NCI-H526 (cell line): ENCODE results near the gene SPDYE1.
"Not testable (repeated sequence)": the region's sequence is repeated elsewhere in the genome, so short reads cannot be mapped to it uniquely, and the experiment has no call there.

ENCODE experiments used
- DNase-seq, 2 experiments: peaks; one replicate each; lab custom pipeline; 2025; lab: John Stamatoyannopoulos, UW

The SPDYE1 gene, protein sequence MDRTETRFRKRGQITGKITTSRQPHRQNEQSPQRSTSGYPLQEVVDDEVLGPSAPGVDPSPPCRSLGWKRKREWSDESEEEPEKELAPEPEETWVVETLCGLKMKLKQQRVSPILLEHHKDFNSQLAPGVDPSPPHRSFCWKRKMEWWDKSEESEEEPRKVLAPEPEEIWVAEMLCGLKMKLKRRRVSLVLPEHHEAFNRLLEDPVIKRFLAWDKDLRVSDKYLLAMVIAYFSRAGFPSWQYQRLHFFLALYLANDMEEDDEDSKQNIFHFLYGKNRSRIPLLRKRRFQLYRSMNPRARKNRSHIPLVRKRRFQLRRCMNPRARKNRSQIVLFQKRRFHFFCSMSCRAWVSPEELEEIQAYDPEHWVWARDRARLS

GRCh38 chr7:43997532-43997931, at the start of gene SPDYE1:
Gene SPDYE1, plus strand, starts transcription at chr7:43997897. Its CDS starts 2,053 bp downstream, at chr7:43999950.
- not testable (repeated sequence) for DNase-seq

DNA sequence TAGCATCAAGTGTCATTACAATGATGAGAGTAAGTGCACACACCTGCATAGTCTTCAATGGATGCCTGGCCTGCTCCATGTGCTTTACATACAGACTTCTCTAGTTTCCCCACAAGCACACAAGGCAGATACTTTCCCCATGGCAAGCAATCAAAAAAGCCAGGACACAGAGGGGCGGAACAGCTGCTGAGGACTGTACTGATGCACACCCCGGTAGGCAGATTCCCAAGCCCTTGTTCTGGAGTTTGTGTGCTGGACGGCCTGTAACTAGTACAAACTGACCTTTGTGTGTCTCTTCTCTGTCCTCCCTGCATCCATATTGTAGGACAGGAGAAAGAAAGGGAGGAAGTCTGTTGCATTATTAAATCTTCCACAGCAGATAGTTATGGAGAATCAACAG, 45.7 kb upstream of the SPDYE1 start:
- no peak for DNase-seq

DNA sequence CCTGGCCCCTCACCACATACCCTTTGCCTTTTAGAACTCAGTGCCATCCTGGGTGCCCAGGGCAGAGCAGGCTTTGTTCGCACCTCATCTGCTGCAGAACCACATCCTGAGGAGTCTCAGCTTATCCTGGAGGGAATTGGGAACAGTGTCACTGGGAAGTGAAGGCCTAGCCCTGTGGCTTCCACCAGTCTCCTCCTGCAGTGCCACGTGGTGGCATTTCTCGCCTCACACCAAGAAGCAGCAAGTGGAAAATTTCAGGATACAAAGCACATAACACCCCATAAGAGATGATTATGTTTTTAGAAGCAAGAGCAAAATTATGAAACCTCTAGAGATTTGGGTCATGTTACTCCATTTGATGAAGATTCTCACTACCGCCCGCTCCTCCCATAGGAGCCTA, 44.6 kb upstream of the SPDYE1 start:
- DNase-seq, result no peak

GRCh38 chr7:43954524-43955228, 43.0 kb upstream of the SPDYE1 start:
- DNase-seq, result peak; percentile 52 to 67

GRCh38 chr7:43956027-43956426, 41.7 kb upstream of the SPDYE1 start:
- no peak for DNase-seq

- no peak for DNase-seq
Observed at GRCh38 chr7:43960933-43961332, 36.8 kb upstream of the SPDYE1 start.

DNA sequence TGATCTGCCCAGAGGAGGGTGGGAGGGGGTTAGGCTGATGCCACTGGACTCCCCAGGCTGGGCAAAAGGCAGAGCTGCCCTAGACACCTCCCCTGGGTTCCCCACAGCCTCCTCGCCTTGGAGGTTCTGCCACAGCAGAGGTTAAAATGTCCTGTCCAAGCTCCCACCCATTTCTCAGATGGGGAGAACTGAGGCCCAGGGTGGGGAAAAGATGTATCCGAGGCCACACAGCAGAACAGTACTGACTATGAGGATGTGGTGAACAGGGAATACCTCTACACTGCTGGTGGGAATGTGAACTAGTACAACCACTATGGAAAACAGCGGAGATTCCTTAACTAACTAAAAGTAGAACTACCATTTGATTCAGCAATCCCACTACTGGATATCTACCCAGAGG, 31.3 kb upstream of the SPDYE1 start:
- DNase-seq, result not testable (repeated sequence)

GRCh38 chr7:43968172-43969040, 29.3 kb upstream of the SPDYE1 start:
- DNase-seq, result not testable (repeated sequence)

DNA sequence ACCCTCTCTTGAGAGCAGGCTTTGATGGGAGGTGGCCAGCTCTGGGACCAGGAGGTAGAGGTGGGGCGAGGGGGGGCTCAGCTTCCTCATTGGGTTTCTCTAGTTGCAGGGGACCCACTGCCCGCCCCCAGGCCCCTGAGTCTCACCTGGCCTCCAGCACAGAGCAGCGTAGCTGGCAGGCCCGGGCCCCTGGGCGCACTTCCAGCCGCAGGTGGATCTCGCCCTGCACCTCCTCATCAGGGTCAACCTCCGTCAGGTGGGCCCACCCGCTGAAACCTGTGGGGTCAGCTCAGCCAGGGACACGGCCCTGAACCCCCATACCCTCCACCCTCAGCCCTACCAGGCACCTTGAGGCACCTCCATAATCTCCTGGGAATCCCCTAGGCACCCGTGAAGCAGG, 28.1 kb upstream of the SPDYE1 start:
- DNase-seq, result not testable (repeated sequence)

DNA sequence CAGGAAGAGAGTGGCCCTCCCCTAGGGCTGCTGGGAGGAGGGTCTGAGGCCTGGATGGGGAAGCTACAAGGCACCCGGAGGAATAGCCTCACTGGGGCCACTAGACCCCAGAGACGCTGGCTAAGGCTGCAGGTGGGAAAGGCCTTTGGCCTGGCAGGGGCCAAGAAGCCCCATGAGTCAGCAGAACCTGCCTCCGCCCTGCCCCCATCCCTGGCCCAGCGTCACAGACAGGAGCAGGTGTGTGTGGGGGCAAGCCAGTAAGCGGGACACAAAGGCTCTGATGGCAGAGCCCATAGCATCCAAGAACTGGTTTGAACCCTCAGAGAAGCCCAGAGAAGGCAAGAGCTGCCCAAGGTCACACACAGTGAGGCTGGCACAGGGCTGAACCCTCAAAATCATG, 27.0 kb upstream of the SPDYE1 start:
- DNase-seq, result not testable (repeated sequence)

- not testable (repeated sequence) for DNase-seq
Observed at GRCh38 chr7:43974033-43974573, 23.6 kb upstream of the SPDYE1 start.

DNA sequence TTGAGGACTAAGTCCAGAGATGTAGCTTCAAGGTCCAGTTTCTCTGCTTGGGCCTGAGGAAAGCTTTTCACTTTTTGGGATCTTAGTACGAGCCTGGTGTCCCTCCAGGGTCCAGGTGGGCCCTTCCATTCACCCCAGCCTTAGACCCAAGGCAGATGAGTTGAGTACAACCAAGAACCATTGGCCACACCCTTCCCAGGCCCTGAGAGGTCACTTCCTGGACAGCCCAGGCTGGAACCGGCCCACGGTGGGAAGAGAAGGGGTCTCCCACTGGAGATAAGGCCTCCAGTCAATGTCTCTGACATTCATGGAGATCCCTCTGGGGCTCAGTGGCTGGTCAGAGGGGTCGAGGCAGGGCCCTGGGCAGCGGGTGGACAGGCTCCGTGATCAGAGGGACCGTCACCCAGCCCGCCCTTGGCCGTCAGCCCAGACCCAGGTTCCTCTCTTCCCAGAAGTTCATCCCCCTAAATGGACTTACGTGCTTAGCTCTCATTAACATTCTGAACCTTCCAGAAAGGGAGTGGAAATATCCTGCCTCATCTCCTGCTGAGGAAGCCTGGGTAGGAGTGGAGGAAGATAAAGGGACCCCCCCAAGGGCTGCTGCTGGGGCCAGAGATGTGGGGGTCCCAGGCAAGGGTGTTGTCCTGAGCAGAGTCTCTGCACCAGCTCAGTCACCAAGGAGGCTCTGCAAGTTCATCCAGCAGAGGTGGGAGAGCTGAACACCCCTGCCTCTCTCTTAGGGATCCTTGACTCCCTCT, 22.8 kb upstream of the SPDYE1 start:
- not testable (repeated sequence) for DNase-seq

DNA sequence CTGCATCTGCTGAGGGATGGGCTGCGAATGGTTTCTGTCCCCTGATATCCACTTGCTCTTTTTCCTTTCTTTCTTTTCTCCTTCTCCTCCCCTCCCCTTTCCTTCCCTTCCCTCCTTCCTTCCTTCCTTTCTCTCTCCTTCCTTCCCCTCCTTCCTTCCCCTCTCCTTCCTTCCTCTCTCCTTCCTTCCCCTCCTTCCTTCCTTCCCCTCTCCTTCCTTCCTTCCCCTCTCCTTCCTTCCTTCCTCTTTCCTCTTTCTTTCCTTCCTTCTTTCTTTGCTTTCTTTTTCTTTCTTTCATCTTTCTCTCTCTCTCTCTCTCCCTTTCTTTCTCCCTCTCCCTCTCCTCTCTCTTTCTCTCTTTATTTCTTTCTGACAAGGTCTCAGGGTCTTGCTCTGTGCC, 20.2 kb upstream of the SPDYE1 start:
- no peak for DNase-seq

DNA sequence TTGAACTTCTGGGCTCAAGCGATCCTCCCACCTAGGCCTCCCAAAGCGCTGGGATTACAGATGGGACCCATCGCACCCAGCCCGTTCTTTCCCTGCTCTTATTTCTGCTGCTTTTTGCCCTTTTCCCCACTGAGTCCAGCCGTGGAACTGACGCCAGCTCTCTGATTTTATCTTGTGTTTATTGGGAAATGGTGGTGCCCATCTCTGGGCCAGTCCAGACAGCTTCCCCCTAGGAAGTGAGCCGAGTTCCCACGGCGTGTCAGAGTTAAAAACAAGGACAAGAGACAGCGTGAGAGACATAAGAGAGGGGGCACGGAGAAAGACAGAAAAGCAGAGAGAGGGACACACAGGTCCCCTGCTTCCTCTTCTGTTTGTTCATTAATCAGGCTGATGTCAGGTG, 19.6 kb upstream of the SPDYE1 start:
- DNase-seq, result not testable (repeated sequence)

GRCh38 chr7:43982848-43983247, 14.8 kb upstream of the SPDYE1 start:
- DNase-seq, result not testable (repeated sequence)

DNA sequence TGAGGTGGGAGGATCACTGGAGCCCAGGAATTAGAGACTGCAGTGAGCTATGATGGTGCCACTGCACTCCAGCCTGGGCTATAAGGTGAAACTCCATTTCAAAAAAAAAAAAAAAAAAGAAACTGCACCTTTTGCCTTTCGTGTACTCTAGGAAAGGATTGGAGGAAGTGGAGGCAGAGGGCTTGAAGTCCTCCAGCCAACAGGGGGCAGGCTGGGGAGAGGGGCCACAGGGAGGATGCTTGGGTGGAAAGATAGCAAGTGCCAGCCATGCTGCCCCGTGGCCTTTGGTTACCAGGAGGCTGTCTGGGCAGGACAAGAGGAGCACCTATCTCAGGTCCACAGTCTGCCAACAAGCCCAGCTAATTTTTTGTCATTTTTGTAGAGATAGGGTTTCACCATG, 14.0 kb upstream of the SPDYE1 start:
- DNase-seq, result not testable (repeated sequence)

DNA sequence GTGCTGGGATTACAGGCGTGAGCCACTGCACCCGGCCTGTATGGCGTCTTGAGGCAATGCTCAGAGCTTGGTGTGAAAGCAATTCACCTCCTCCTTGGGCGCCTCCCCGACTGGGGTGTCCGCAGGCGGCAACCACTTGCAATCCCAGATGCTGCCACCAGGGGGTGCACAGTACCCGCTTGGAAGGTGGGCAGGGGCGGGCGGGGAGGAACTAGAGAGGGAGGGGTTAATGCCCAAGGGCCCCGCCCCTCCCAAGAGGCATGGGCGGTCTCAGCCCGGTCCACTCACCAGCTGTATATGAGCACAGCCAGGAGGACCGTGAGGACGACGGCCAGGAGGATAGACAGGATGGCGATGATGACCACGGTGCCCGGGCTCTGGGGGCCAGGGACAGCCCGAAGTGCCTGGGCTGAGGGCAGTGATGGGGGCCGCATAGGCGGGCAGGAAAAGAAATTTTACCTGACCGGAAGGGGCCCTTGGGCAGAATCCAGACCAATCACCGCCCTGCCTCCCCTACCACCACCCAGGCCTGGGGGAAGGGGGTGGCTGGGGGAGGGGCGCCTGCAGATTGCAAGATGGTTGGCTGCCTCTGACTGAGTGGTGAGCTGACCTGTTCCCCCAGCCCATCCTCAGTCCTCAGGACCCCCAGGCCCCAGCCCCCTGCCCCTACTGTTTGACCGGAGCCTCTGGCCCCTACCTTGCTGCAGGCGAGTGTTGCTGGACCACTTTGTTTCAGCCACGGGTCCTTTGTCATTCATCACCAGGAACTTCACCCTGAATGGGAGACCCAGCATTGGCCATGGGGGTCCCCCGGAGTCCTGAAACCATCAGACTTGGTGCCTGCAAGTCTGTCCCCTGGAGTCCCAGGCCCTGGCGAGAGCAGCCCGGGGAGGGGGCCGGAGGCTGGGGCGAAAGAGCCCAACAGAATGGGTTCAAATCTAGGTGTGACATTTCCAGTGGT, 11.5 kb upstream of the SPDYE1 start:
- peak in 1 of 2 experiments; percentile 34 for DNase-seq

- not testable (repeated sequence) for DNase-seq
Observed at GRCh38 chr7:43987476-43987875, 10.2 kb upstream of the SPDYE1 start.

DNA sequence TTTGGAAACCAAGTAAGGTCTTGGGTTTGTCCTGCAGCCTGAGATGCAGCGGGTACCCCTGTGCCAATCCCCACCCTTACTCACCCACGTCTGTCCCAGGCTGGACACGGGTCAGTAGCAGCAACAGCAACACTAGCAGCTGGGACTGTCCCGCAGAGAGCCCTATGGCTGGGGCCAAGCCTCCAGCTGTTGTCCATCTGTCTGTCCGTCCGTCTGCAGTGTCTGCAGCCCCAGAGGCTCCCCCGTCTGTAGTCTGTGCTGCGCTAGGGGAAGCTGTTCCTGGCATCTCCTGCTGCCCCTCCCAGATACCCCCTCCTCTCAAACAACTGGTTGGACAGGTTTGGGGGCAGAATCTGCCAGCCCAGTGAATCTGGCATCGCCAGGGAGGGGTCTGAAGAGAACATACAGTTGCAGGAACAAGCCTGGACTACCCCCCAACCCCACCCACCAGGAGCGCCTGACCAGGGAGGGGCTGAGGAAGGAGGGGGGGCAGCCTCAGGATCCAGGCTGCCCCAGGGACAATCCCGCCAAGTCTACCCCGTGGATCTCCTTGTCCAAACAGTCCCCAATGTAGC, 7.6 kb upstream of the SPDYE1 start:
- not testable (repeated sequence) for DNase-seq

- not testable (repeated sequence) for DNase-seq
Observed at GRCh38 chr7:43990829-43991228, 6.9 kb upstream of the SPDYE1 start.
